SK-N-SH treated with all-trans-retinoic acid at 6 μM for 48 hours (cell line): ENCODE results near the gene FBXO31.

Source experiments
- ESRRG ChIP-seq: fragments of 250-450 bp; sonication (Bioruptor Pico); IDR thresholded peaks from 2 replicates; pipeline ENCODE4 v1.6.1; 2021; ENCODE audit warnings: mild to moderate bottlenecking
- ISL1 ChIP-seq: fragments of 250-450 bp; sonication (Bioruptor Pico); IDR thresholded peaks from 2 replicates; pipeline ENCODE4 v2.1.2; 2022; ENCODE audit warnings: mild to moderate bottlenecking, moderate library complexity
- OSR1 ChIP-seq: fragments of 250-450 bp; sonication (Bioruptor Pico); IDR thresholded peaks from 2 replicates; pipeline ENCODE4 v1.8.0; 2022; ENCODE audit warnings: moderate library complexity, mild to moderate bottlenecking, inconsistent platforms
- PPARA ChIP-seq: fragments of 250-450 bp; sonication (Bioruptor Pico); IDR thresholded peaks from 2 replicates; pipeline ENCODE4 v1.5.0; 2020; ENCODE audit warnings: mild to moderate bottlenecking, borderline replicate concordance
- RARB ChIP-seq: fragments of 250-450 bp; sonication (Bioruptor Pico); IDR thresholded peaks from 2 replicates; pipeline ENCODE4 v1.8.0; 2021; ENCODE audit warnings: mild to moderate bottlenecking, moderate library complexity
- SNAI2 ChIP-seq: fragments of 250-450 bp; sonication (Bioruptor Pico); IDR thresholded peaks from 2 replicates; pipeline ENCODE4 v1.5.0; 2020; ENCODE audit warnings: mild to moderate bottlenecking, moderate library complexity
- TCF4 ChIP-seq: fragments of 250-450 bp; sonication (Bioruptor Pico); IDR thresholded peaks from 2 replicates; pipeline ENCODE4 v1.8.0; 2021; ENCODE audit warnings: mild to moderate bottlenecking, moderate library complexity, borderline replicate concordance
- ZFP3 ChIP-seq: fragments of 250-450 bp; sonication (Bioruptor Pico); IDR thresholded peaks from 2 replicates; pipeline ENCODE4 v1.5.0; 2020; ENCODE audit warnings: mild to moderate bottlenecking, moderate library complexity
- ZFP30 ChIP-seq: fragments of 450-650 bp; formaldehyde crosslinking; IDR thresholded peaks from 2 replicates; pipeline ENCODE4 v1.5.0; 2022; ENCODE audit warnings: mild to moderate bottlenecking, moderate library complexity
- ZNF565 ChIP-seq: fragments of 450-650 bp; formaldehyde crosslinking; conservative IDR thresholded peaks from 2 replicates; pipeline ENCODE4 v1.5.0; 2020; ENCODE audit warnings: low read depth, mild to moderate bottlenecking, moderate library complexity
- ZNF70 ChIP-seq: fragments of 450-650 bp; formaldehyde crosslinking; IDR thresholded peaks from 2 replicates; pipeline ENCODE4 v1.5.0; 2020; ENCODE audit warnings: mild to moderate bottlenecking, moderate library complexity
- ZNF8 ChIP-seq: fragments of 450-650 bp; formaldehyde crosslinking; IDR thresholded peaks from 2 replicates; pipeline ENCODE4 v1.5.0; 2020; ENCODE audit warnings: mild to moderate bottlenecking, moderate library complexity
- TF ChIP-seq, protein P1 (sequence below): fragments of 250-450 bp; sonication (Bioruptor Pico); IDR thresholded peaks from 2 replicates; pipeline ENCODE4 v1.5.1; 2020; ENCODE audit warnings: low read depth, mild to moderate bottlenecking, moderate library complexity
- TF ChIP-seq, protein P2 (sequence below): fragments of 250-450 bp; sonication (Bioruptor Pico); IDR thresholded peaks from 2 replicates; pipeline ENCODE4 v1.8.0; 2021; ENCODE audit warnings: low read depth, mild to moderate bottlenecking, moderate library complexity, borderline replicate concordance

- TF ChIP-seq RARB (CRISPR knock-in tag) (no peak), ZFP3 (no peak), ZNF70 (CRISPR knock-in tag) (no peak), ESRRG (no peak), ZNF8 (CRISPR knock-in tag) (no peak), ISL1 (CRISPR knock-in tag) (no peak), TCF4 (CRISPR knock-in tag) (no peak), PPARA (CRISPR knock-in tag) (no peak), ZNF565 (CRISPR knock-in tag) (no peak), OSR1 (CRISPR knock-in tag) (no peak), ZFP30 (CRISPR knock-in tag) (no peak), SNAI2 (CRISPR knock-in tag) (no peak)
- TF ChIP-seq, protein P1, sequence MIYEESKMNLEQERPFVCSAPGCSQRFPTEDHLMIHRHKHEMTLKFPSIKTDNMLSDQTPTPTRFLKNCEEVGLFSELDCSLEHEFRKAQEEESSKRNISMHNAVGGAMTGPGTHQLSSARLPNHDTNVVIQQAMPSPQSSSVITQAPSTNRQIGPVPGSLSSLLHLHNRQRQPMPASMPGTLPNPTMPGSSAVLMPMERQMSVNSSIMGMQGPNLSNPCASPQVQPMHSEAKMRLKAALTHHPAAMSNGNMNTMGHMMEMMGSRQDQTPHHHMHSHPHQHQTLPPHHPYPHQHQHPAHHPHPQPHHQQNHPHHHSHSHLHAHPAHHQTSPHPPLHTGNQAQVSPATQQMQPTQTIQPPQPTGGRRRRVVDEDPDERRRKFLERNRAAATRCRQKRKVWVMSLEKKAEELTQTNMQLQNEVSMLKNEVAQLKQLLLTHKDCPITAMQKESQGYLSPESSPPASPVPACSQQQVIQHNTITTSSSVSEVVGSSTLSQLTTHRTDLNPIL (CRISPR knock-in tag) = no peak
- TF ChIP-seq, protein P2, sequence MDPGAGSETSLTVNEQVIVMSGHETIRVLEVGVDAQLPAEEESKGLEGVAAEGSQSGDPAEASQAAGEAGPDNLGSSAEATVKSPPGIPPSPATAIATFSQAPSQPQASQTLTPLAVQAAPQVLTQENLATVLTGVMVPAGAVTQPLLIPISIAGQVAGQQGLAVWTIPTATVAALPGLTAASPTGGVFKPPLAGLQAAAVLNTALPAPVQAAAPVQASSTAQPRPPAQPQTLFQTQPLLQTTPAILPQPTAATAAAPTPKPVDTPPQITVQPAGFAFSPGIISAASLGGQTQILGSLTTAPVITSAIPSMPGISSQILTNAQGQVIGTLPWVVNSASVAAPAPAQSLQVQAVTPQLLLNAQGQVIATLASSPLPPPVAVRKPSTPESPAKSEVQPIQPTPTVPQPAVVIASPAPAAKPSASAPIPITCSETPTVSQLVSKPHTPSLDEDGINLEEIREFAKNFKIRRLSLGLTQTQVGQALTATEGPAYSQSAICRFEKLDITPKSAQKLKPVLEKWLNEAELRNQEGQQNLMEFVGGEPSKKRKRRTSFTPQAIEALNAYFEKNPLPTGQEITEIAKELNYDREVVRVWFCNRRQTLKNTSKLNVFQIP = no peak
Observed at GRCh38 chr16:87353613-87354012, 30.0 kb downstream of the FBXO31 start.
